GM23338 (cell line): Measurements from ENCODE around the gene CHST12. TPM values are rescaled to one million over a fixed set of nuclear protein-coding genes. Genes with fewer than 3 reads are reported as not detected.
"Not testable (repeated sequence)": the region's sequence is repeated elsewhere in the genome, so short reads cannot be mapped to it uniquely, and the experiment has no call there.

Source experiments
- ATAC-seq: fragments of 200-7000 bp; cut with Tn5 transposase; 3 replicates; pipeline ENCODE4 v1.9.1; 2020
- DNase-seq: peaks from one replicate; pipeline ENCODE4 v3.0.0-alpha.2; 2015; ENCODE audit warnings: low spot score
- H2AFZ ChIP-seq: fragments of 200-600 bp; sonication (generic); 2 replicates; pipeline ENCODE4 v1.8.0; 2016; ENCODE audit warnings: antibody characterized with exemption, mild to moderate bottlenecking, moderate library complexity
- H3F3A ChIP-seq: fragments of 200-600 bp; sonication (generic); replicated peaks from 2 replicates; pipeline ENCODE4 v1.8.0; 2017; ENCODE audit warnings: antibody characterized with exemption, mixed run types, low read depth
- H3K27ac ChIP-seq: fragments of 200-600 bp; sonication (generic); 2 replicates; pipeline ENCODE4 v1.6.1; 2016; ENCODE audit warnings: low read depth
- H3K27me3 ChIP-seq: fragments of 200-600 bp; sonication (generic); 2 replicates; pipeline ENCODE4 v1.8.0; 2016; ENCODE audit warnings: mild to moderate bottlenecking, mixed run types, moderate library complexity; ENCODE audit not compliant: insufficient read depth
- H3K36me3 ChIP-seq: fragments of 200-600 bp; sonication (generic); 2 replicates; pipeline ENCODE4 v1.8.0; 2016; ENCODE audit warnings: mild to moderate bottlenecking; ENCODE audit not compliant: insufficient read depth
- H3K4me1 ChIP-seq: fragments of 200-600 bp; sonication (generic); 2 replicates; pipeline ENCODE4 v1.8.0; 2016; ENCODE audit warnings: mild to moderate bottlenecking, moderate library complexity; ENCODE audit not compliant: insufficient read depth
- H3K4me2 ChIP-seq: fragments of 200-600 bp; sonication (generic); 2 replicates; pipeline ENCODE4 v1.7.1; 2017; ENCODE audit warnings: mixed run types
- H3K4me3 ChIP-seq: fragments of 200-600 bp; sonication (generic); 2 replicates; pipeline ENCODE4 v1.6.1; 2016; ENCODE audit warnings: mixed run types
- H3K79me2 ChIP-seq: fragments of 200-600 bp; sonication (generic); replicated peaks from 2 replicates; pipeline ENCODE4 v1.8.0; 2017; ENCODE audit warnings: mild to moderate bottlenecking; ENCODE audit not compliant: insufficient read depth
- H3K9me2 ChIP-seq: fragments of 200-600 bp; sonication (generic); 2 replicates; pipeline ENCODE4 v1.8.0; 2017; ENCODE audit not compliant: insufficient read depth
- H4K20me1 ChIP-seq: fragments of 200-600 bp; sonication (generic); replicated peaks from 2 replicates; pipeline ENCODE4 v1.8.0; 2017; ENCODE audit warnings: mild to moderate bottlenecking; ENCODE audit not compliant: insufficient read depth
- H3K27ac Mint-ChIP-seq: 2 replicates; pipeline ENCODE4 v1.8.0; 2020; ENCODE audit warnings: inconsistent platforms, mild to moderate bottlenecking, moderate library complexity, mixed read lengths
- H3K27me3 Mint-ChIP-seq: 3 replicates; pipeline ENCODE4 v1.8.0; 2022; ENCODE audit warnings: low read depth, mild to moderate bottlenecking, moderate library complexity, mixed read lengths, inconsistent platforms; ENCODE audit not compliant: insufficient read depth, poor library complexity
- H3K36me3 Mint-ChIP-seq: 3 replicates; pipeline ENCODE4 v1.8.0; 2021; ENCODE audit warnings: low read depth, mild to moderate bottlenecking, inconsistent platforms, moderate library complexity, mixed read lengths
- H3K4me1 Mint-ChIP-seq: 3 replicates; pipeline ENCODE4 v1.8.0; 2020; ENCODE audit warnings: mild to moderate bottlenecking, inconsistent platforms, mixed read lengths
- H3K4me3 Mint-ChIP-seq: 3 replicates; pipeline ENCODE4 v1.8.0; 2021; ENCODE audit warnings: moderate library complexity, mild to moderate bottlenecking, inconsistent platforms, mixed read lengths
- H3K9me3 Mint-ChIP-seq: 3 replicates; pipeline ENCODE4 v1.8.0; 2020; ENCODE audit warnings: moderate library complexity, mild to moderate bottlenecking, inconsistent platforms, mixed read lengths
- EZH2phosphoT487 ChIP-seq: fragments of 200-600 bp; sonication (generic); IDR thresholded peaks from one replicate; pipeline ENCODE4 v1.8.1; 2018; ENCODE audit warnings: antibody characterized with exemption; ENCODE audit not compliant: unreplicated experiment
- NANOG ChIP-seq: IDR thresholded peaks from 2 replicates; pipeline ENCODE4 v1.6.1; 2016; ENCODE audit warnings: antibody characterized with exemption, borderline replicate concordance
- STAT1 ChIP-seq: IDR thresholded peaks from one replicate; pipeline ENCODE4 v1.6.1; 2016; ENCODE audit warnings: antibody characterized with exemption; ENCODE audit not compliant: unreplicated experiment
- polyA plus RNA-seq: library from polyadenylated mRNA; unstranded; fragments of >200 nt; fragmentation: Nextera tagmentation; extraction: Ambion mirVana; gene quantifications from 2 replicates; pipeline ENCODE4 v1.2.1, GENCODE V29; 2016
- total RNA-seq: library from RNA; depleted of rRNA; stranded (reverse); fragments of >200 nt; shearing (Covaris generic); gene quantifications from 2 replicates; pipeline ENCODE4 v1.2.3, GENCODE V29; 2014
- TF ChIP-seq, protein P1 (sequence below), 2 experiments: fragments of 200-600 bp in 1 of 2; sonication (generic) in 1 of 2; conservative IDR thresholded peaks; 2 replicates each; pipeline versions ENCODE4 v1.5.1 to v1.6.1; 2016 to 2017; ENCODE audit warnings: antibody characterized with exemption in 2 of 2, low read depth in 2 of 2, mild to moderate bottlenecking in 2 of 2, moderate library complexity in 1 of 2
- TF ChIP-seq, protein P2 (sequence below): IDR thresholded peaks from 2 replicates; pipeline ENCODE4 v1.6.1; 2016; ENCODE audit warnings: antibody characterized with exemption

CHST12 gene
- total and polyA plus RNA-seq, 2 experiments from 2014 or later = 10.1 to 14.6 TPM

DNA sequence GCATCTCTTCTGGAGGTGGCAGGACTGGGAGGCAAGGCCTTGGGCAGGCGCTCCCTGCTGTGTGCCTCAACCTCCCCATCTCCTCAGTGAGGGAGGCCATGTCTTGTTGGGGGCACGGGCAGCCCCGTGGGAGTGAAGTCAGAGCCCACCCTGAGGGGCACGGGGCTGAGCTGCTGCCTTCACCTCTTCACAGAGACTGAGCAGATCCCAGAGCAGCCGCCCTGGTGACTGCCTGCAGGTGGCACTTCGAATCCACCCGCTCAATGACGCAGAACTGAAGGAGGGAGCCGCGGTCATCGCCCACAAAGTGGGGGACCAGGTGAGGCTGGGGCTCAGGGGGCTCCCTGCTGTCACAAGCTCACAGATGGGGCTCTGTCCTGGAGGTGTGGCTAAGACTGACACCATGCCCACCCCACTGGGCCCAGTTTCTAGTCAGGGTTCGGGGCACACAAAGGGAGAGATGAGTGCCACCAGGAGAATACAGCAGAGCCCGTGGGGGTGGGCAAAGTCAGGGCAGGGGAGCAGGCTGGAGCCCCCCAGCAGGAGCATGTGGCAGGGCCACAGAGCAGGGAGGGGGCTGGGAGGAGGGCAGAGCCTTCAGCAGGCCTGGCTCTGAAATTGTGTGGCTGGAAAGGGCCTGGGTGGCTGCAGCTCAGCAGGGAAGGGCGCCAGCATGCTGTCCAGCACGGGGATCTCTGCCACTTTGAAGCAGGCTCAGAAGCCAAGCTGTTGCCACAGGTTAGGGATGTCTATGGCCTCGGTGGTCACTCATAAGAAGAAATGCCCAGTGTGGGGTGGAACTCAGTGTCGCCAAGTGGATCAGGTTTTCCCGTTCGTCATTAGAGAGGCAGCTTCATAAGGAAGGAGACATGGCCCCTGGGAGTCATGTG lies 18.8 kb upstream of the CHST12 start:
- H3K9me2 ChIP-seq = no peaks in the 10 kb centered on the region
- Mint-ChIP-seq H3K4me3 (no peak overlapping the region), H3K27ac (0 out of 2 replicates have a peak overlapping the region, but pooled peaks have one; percentile 65), H3K4me1 (peaks cover 9% of the 10 kb centered on the region; the same call in 2 of the 3 replicates), H3K9me3 (no peaks in the 10 kb centered on the region), H3K36me3 (peaks cover 27% of the 10 kb centered on the region), H3K27me3 (peaks cover 29% of the 10 kb centered on the region)
- peaks cover 9% of the 10 kb centered on the region; the same call in 1 of the 2 replicates for H4K20me1 ChIP-seq
- H3K4me1 ChIP-seq = no peaks in the 10 kb centered on the region
- ATAC-seq (peak; percentile 40), DNase-seq (peak; percentile 48)
- H3K79me2 ChIP-seq = no peaks in the 10 kb centered on the region; the same call in 1 of the 2 replicates
- TF ChIP-seq EZH2phosphoT487 (no peak), STAT1 (no peak), NANOG (no peak)
- TF ChIP-seq, protein P1, sequence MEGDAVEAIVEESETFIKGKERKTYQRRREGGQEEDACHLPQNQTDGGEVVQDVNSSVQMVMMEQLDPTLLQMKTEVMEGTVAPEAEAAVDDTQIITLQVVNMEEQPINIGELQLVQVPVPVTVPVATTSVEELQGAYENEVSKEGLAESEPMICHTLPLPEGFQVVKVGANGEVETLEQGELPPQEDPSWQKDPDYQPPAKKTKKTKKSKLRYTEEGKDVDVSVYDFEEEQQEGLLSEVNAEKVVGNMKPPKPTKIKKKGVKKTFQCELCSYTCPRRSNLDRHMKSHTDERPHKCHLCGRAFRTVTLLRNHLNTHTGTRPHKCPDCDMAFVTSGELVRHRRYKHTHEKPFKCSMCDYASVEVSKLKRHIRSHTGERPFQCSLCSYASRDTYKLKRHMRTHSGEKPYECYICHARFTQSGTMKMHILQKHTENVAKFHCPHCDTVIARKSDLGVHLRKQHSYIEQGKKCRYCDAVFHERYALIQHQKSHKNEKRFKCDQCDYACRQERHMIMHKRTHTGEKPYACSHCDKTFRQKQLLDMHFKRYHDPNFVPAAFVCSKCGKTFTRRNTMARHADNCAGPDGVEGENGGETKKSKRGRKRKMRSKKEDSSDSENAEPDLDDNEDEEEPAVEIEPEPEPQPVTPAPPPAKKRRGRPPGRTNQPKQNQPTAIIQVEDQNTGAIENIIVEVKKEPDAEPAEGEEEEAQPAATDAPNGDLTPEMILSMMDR (conservative IDR thresholded peaks at IDR 0.05; ENCODE audit: low read depth in 2 of 2) = peak in 1 of 2 experiments; percentile 69; a peak in 2 of 4 replicates
- TF ChIP-seq, protein P2, sequence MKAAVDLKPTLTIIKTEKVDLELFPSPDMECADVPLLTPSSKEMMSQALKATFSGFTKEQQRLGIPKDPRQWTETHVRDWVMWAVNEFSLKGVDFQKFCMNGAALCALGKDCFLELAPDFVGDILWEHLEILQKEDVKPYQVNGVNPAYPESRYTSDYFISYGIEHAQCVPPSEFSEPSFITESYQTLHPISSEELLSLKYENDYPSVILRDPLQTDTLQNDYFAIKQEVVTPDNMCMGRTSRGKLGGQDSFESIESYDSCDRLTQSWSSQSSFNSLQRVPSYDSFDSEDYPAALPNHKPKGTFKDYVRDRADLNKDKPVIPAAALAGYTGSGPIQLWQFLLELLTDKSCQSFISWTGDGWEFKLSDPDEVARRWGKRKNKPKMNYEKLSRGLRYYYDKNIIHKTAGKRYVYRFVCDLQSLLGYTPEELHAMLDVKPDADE = no peak
- H3F3A ChIP-seq = peaks cover 16% of the 10 kb centered on the region
- H3K36me3 ChIP-seq = peaks cover 14% of the 10 kb centered on the region
- no peak overlapping the region for H3K27ac ChIP-seq
- H2AFZ ChIP-seq = no peak overlapping the region
- no peak overlapping the region for H3K4me2 ChIP-seq
- H3K4me3 ChIP-seq = no peak overlapping the region
- H3K27me3 ChIP-seq = no peaks in the 10 kb centered on the region

DNA sequence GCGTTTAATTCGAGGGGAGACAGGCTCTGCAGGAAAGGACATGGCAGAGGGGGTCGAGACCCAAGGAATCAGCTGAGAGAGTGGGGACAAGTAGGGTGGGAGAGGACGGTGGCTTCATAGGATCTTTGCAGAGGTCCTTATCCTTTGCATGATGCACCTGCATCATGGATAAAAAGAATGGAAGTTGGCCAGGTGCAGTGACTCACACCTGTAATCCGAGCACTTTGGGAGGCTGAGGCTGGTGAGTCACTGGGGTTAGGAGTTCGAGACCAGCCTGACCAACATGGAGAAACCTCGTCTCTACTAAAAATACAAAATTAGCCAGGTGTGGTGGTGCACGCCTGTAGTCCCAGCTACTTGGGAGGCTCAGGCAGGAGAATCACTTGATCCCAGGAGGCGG lies 17.3 kb upstream of the CHST12 start:
- H3K9me3 Mint-ChIP-seq, DNase-seq, H3K4me3 Mint-ChIP-seq, H3K4me3 ChIP-seq, H3K79me2 ChIP-seq, H3K36me3 ChIP-seq, H3K27me3 ChIP-seq, ATAC-seq, H2AFZ ChIP-seq, H3K4me1 ChIP-seq, H3K27ac Mint-ChIP-seq, H3K9me2 ChIP-seq, H3K27ac ChIP-seq, H3F3A ChIP-seq, H4K20me1 ChIP-seq, H3K4me2 ChIP-seq: not testable (repeated sequence)
- H3K4me1 Mint-ChIP-seq = peaks cover 18% of the 10 kb centered on the region; the same call in 2 of the 3 replicates
- peaks cover 24% of the 10 kb centered on the region for H3K27me3 Mint-ChIP-seq
- peaks cover 11% of the 10 kb centered on the region for H3K36me3 Mint-ChIP-seq
